Gastroesophageal sphincter (tissue), 4 donors: ENCODE data around the gene AXDND1. TPM values are rescaled to one million over a fixed set of nuclear protein-coding genes. Genes with fewer than 3 reads are reported as not detected.

Experiments used
- ATAC-seq: fragments of 150-250 bp; one replicate; pipeline ENCODE4 v1.9.1; 2016; ENCODE audit warnings: mild to moderate bottlenecking, moderate library complexity
- H3K27ac ChIP-seq, 4 donors: fragments of 200-600 bp; sonication (generic) in 3 of 4; 1 replicate in 3 of 4; 2 replicates in 1 of 4; pipeline ENCODE4 v1.5.1; 2016 to 2019
- H3K27me3 ChIP-seq: fragments of 200-600 bp; sonication (generic); one replicate; pipeline ENCODE4 v1.5.1; 2019
- H3K36me3 ChIP-seq, 2 donors: fragments of 200-600 bp; sonication (generic); one replicate each; pipeline ENCODE4 v1.5.1; 2019; ENCODE audit warnings: control low read depth in 1 of 2
- H3K4me1 ChIP-seq, 3 donors: fragments of 200-600 bp; sonication (generic); 1 replicate in 2 of 3; 2 replicates in 1 of 3; pipeline ENCODE4 v1.5.1; 2016 to 2019; ENCODE audit warnings: control low read depth in 2 of 3
- H3K4me3 ChIP-seq, 2 donors: fragments of 200-600 bp; sonication (generic); one replicate each; pipeline ENCODE4 v1.5.1; 2019; ENCODE audit warnings: mild to moderate bottlenecking in 1 of 2, moderate library complexity in 1 of 2
- H3K9me3 ChIP-seq, 3 donors: fragments of 200-600 bp; sonication (generic); one replicate each; pipeline ENCODE4 v1.5.1; 2017 to 2019; ENCODE audit warnings: control low read depth in 2 of 3
- CTCF ChIP-seq, 4 experiments: fragments of 200-600 bp in 2 of 4; fragments of 450-650 bp in 2 of 4; sonication (generic) in 1 of 4; IDR thresholded peaks; one replicate each; pipeline ENCODE4 v1.5.1; 2017 to 2019; ENCODE audit warnings: antibody characterized with exemption in 4 of 4, mild to moderate bottlenecking in 2 of 4, moderate library complexity in 2 of 4
- EP300 ChIP-seq: sonication (generic); formaldehyde crosslinking; IDR thresholded peaks from one replicate; pipeline ENCODE4 v1.6.1; 2017; ENCODE audit warnings: antibody characterized with exemption, mild to moderate bottlenecking
- POLR2A ChIP-seq, 2 donors: fragments of 450-650 bp; IDR thresholded peaks; one replicate each; pipeline ENCODE4 v1.6.1; 2017; ENCODE audit warnings: antibody characterized with exemption in 2 of 2, mild to moderate bottlenecking in 2 of 2, moderate library complexity in 1 of 2
- POLR2AphosphoS5 ChIP-seq: sonication (generic); formaldehyde crosslinking; IDR thresholded peaks from one replicate; pipeline ENCODE4 v1.6.1; 2017; ENCODE audit warnings: antibody characterized with exemption
- WGBS, 2 donors: methylation state at CpG; one replicate each; pipeline ENCODE4 v1.1.5; 2018; ENCODE audit warnings: low coverage in 1 of 2; 5-methylcytosine and 5-hydroxymethylcytosine counted together
- total RNA-seq, 4 donors: library from RNA; depleted of rRNA; stranded (reverse); fragments of >200 nt; gene quantifications; one replicate each; pipeline ENCODE4 v1.1.0, GENCODE V29; 2016

Gene AXDND1
- 1 to 10 TPM in 1 of 4 donors, under 1 TPM in 1, not detected in 2; 0.13 to 1.2 TPM for total RNA-seq

GRCh38 chr1:179365342-179366092 lies at the start of gene AXDND1:
Gene AXDND1, plus strand, starts transcription at chr1:179365971. Its CDS starts 539 bp downstream, at chr1:179366510.
- H3K4me3 ChIP-seq = peak within 1 kb of the TSS; percentile 66 to 74
- no peaks in the 10 kb centered on the region for H3K9me3 ChIP-seq
- WGBS, 2 donors = 13 to 20% methylated on average over 14 to 22 of the region's 43 CpGs
- peak; percentile 96 for ATAC-seq
- TF ChIP-seq POLR2A (IDR thresholded peaks at IDR 0.05) (peak; percentile 26 to 50), POLR2AphosphoS5 (peak; percentile 70), CTCF (IDR thresholded peaks at IDR 0.05) (no peak)
- no peaks in the 10 kb centered on the region for H3K36me3 ChIP-seq
- H3K27ac ChIP-seq = peak within 1 kb of the TSS; percentile 79 to 89 (median 88)
- peaks cover 0 to 13% (median 0%) of the 10 kb centered on the region in 3 donors for H3K4me1 ChIP-seq
- no peaks in the 10 kb centered on the region for H3K27me3 ChIP-seq

GRCh38 chr1:179318491-179318890 lies 47.3 kb upstream of the AXDND1 start:
- Histone ChIP-seq H3K27ac (no peak overlapping the region), H3K9me3 (no peaks in the 10 kb centered on the region), H3K27me3 (no peaks in the 10 kb centered on the region), H3K4me1 (no peaks in the 10 kb centered on the region), H3K4me3 (no peak overlapping the region), H3K36me3 (peaks cover 0 to 35% of the 10 kb centered on the region in 2 donors)
- TF ChIP-seq POLR2A (IDR thresholded peaks at IDR 0.05) = no peak
- no peak for TF ChIP-seq EP300
- no peak for TF ChIP-seq CTCF (IDR thresholded peaks at IDR 0.05)
- TF ChIP-seq POLR2AphosphoS5 = no peak
- whole genome bisulfite sequencing, 2 donors = 73 to 87% methylated on average over 5 of the region's 5 CpGs
- no peak for ATAC-seq

GRCh38 chr1:179321533-179322216 lies 44.1 kb upstream of the AXDND1 start:
- no peak for TF ChIP-seq EP300
- TF ChIP-seq POLR2A (IDR thresholded peaks at IDR 0.05) = no peak
- no peak for TF ChIP-seq POLR2AphosphoS5
- no peak for TF ChIP-seq CTCF (IDR thresholded peaks at IDR 0.05)
- no peak for ATAC-seq
- Histone ChIP-seq H3K4me3 (no peak overlapping the region), H3K9me3 (no peaks in the 10 kb centered on the region), H3K36me3 (peaks cover 0 to 43% of the 10 kb centered on the region in 2 donors), H3K27ac (no peak overlapping the region), H3K27me3 (no peaks in the 10 kb centered on the region), H3K4me1 (no peaks in the 10 kb centered on the region)
- WGBS, 2 donors = 97 to 100% methylated on average over 3 to 5 of the region's 5 CpGs

GRCh38 chr1:179322557-179322956 lies 43.2 kb upstream of the AXDND1 start:
- H3K9me3 ChIP-seq = no peaks in the 10 kb centered on the region
- WGBS, 2 donors = 62 to 63% methylated on average over 2 of the region's 3 CpGs
- H3K27ac ChIP-seq = no peak overlapping the region
- H3K36me3 ChIP-seq = peaks cover 0 to 43% of the 10 kb centered on the region in 2 donors
- H3K4me3 ChIP-seq = no peak overlapping the region
- H3K27me3 ChIP-seq = no peaks in the 10 kb centered on the region
- no peak for ATAC-seq
- TF ChIP-seq EP300 (no peak), POLR2A (IDR thresholded peaks at IDR 0.05) (no peak), POLR2AphosphoS5 (no peak), CTCF (IDR thresholded peaks at IDR 0.05) (no peak)
- no peaks in the 10 kb centered on the region for H3K4me1 ChIP-seq
